Measurements from ENCODE around the gene RAD51B. TPM values are rescaled to one million over a fixed set of nuclear protein-coding genes. Genes with fewer than 3 reads are reported as not detected.

The RAD51B gene
- total RNA-seq, 1 experiment from 2014 or later = 10.8 TPM

- peaks cover 3% of the 10 kb centered on the region for H3F3A ChIP-seq (ENCODE audit: low read length, unreplicated experiment)
- no peak for ATAC-seq
- no peak overlapping the region for H3K4me2 ChIP-seq (ENCODE audit: low read length)
- no peaks in the 10 kb centered on the region for H4K20me1 ChIP-seq (ENCODE audit: low read length)
- no TSS peak for BruUV-seq (replicated peaks)
- H3K36me3 ChIP-seq (ENCODE audit: low read depth, low read length) = no peaks in the 10 kb centered on the region
- no peak overlapping the region for H3K9ac ChIP-seq (ENCODE audit: low read length)
- DNase-seq = no peak
- H3K79me2 ChIP-seq (ENCODE audit: low read length) = no peaks in the 10 kb centered on the region
- H3K4me3 ChIP-seq (ENCODE audit: low read length) = no peak overlapping the region
- H3K27me3 ChIP-seq (ENCODE audit: low read length) = no peaks in the 10 kb centered on the region
- no peak overlapping the region for H3K27ac ChIP-seq (ENCODE audit: low read length)
- no peak overlapping the region for H2AFZ ChIP-seq (ENCODE audit: low read length)
- intact Hi-C loops (cut with micrococcal nuclease) = no loop called here
- H3K9me2 ChIP-seq (replicated peaks; ENCODE audit: low read length) = no peaks in the 10 kb centered on the region
- CTCF ChIA-PET = interaction anchor here (0.6 kb wide), 1 partner anchor 8 kb away, joined by 3 read pairs; no protein-coding TSS in a partner anchor
- no peaks in the 10 kb centered on the region for H3K9me3 ChIP-seq (ENCODE audit: low read length)
- TF ChIP-seq CTCF (conservative IDR thresholded peaks at IDR 0.05; ENCODE audit: low read depth, low read length) (no peak), EZH2phosphoT487 (IDR thresholded peaks at IDR 0.05; ENCODE audit: borderline replicate concordance, low read length) (no peak), EZH2 (IDR thresholded peaks at IDR 0.05; ENCODE audit: low read length, unreplicated experiment) (no peak)
- peaks cover 17% of the 10 kb centered on the region for H3K4me1 ChIP-seq (ENCODE audit: insufficient read depth, low read length)
- POLR2A ChIA-PET (ENCODE audit: unreplicated experiment) = interaction anchor here (0.7 kb wide), 1 partner anchor 204 kb away, joined by 4 read pairs; no protein-coding TSS in a partner anchor
These were observed 604.1 kb downstream of the RAD51B start for GRCh38 chr14:68423686-68424085.

- Histone ChIP-seq H3K4me3 (ENCODE audit: low read length) (no peak overlapping the region), H3F3A (ENCODE audit: low read length, unreplicated experiment) (peaks cover 3% of the 10 kb centered on the region), H3K9ac (ENCODE audit: low read length) (no peak overlapping the region), H3K9me3 (ENCODE audit: low read length) (no peaks in the 10 kb centered on the region), H3K9me2 (replicated peaks; ENCODE audit: low read length) (no peaks in the 10 kb centered on the region), H3K79me2 (ENCODE audit: low read length) (no peaks in the 10 kb centered on the region), H2AFZ (ENCODE audit: low read length) (no peak overlapping the region), H3K4me2 (ENCODE audit: low read length) (no peak overlapping the region), H3K36me3 (ENCODE audit: low read depth, low read length) (no peaks in the 10 kb centered on the region), H4K20me1 (ENCODE audit: low read length) (no peaks in the 10 kb centered on the region), H3K4me1 (ENCODE audit: insufficient read depth, low read length) (peaks cover 17% of the 10 kb centered on the region), H3K27ac (ENCODE audit: low read length) (no peak overlapping the region), H3K27me3 (ENCODE audit: low read length) (no peaks in the 10 kb centered on the region)
- no TSS peak for BruUV-seq (replicated peaks)
- DNase-seq (no peak), ATAC-seq (no peak)
- ChIA-PET POLR2A (ENCODE audit: unreplicated experiment) (no interaction called here), CTCF (no interaction called here)
- TF ChIP-seq EZH2 (IDR thresholded peaks at IDR 0.05; ENCODE audit: low read length, unreplicated experiment) (no peak), EZH2phosphoT487 (IDR thresholded peaks at IDR 0.05; ENCODE audit: borderline replicate concordance, low read length) (no peak), CTCF (conservative IDR thresholded peaks at IDR 0.05; ENCODE audit: low read depth, low read length) (no peak)
- intact Hi-C loops (cut with micrococcal nuclease) = loop anchor here (5.0 kb wide), 2 partner anchors 123 to 173 kb away; no protein-coding TSS in a partner anchor
These were observed 605.0 kb downstream of the RAD51B start for GRCh38 chr14:68424443-68425172.

Data from PC-3 (cell line).